ENCODE measurements around the gene SHROOM4. TPM values are rescaled to one million over a fixed set of nuclear protein-coding genes. Genes with fewer than 3 reads are reported as not detected.
A peak's percentile ranks its signal among the peaks of the same experiment; 100 is the strongest.

The SHROOM4 gene
- total and polyA plus RNA-seq, 11 donors = 7.1 to 25.5 (median 10.8) TPM

DNA sequence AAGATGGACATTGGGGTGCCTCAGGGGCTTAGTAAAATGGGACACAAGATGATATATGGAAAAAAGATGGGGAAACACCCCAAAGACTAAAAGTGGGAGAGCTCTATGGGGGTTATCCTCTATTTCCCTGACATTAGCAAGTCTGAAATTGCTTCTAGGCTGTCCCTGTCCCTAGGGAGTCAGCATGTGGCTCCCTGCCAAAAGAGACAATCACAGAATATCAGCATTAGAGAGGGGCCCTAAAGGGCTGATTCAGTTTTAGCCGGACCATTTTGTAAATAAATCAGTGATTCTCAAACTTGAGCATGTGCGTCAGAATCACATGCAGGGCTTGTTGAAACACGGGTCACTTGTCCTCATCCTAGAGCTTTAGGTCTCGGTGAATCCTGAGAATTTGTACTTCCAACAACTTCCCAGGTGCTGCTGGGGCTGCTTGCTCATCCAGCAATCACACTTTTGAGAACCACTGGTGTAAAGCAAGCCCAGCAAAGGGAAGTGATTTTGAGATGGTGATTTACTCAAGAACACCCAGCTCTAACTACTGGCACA, 178.1 kb downstream of the SHROOM4 start:
- Histone ChIP-seq H3K27ac (peak overlapping the region in 1 of 12 donors; percentile 12), H3K9me3 (no peaks in the 10 kb centered on the region), H3K4me1 (peaks cover 0 to 16% (median 2%) of the 10 kb centered on the region in 12 donors), H3K4me3 (no peak overlapping the region), H3K27me3 (no peaks in the 10 kb centered on the region), H3K36me3 (peaks cover 0 to 19% (median 0%) of the 10 kb centered on the region in 9 donors)
- TF ChIP-seq CTCF (IDR thresholded peaks at IDR 0.05) = no peak
- TF ChIP-seq POLR2A (IDR thresholded peaks at IDR 0.05) = no peak
- WGBS, 4 donors = 44 to 67% (median 58%) methylated on average over 4 of the region's 4 CpGs
- intact Hi-C loops (cut with DNase I) = no loop called here
- no peak for ATAC-seq
- peak in 3 of 5 donors; percentile 28 to 47 (median 46) for DNase-seq

DNA sequence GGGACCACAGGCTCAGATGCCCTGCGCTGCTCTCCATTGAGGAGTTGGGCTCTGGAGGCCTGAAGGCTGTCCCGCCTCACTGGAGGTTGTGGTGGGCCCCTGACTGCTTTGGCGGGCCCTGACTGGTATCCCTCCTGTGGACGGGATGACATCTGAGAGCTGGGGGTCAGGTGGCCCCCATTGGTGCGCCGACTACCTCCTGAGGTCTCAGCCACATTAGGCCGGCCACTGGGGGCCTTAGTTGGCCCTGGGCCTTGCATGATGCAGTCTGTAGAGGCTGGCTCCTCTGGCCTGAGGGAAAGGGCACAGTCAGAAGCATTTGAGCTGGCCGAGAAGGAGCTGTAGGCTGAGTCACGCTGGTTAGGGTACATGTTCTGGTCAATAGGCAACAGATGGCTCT, 178.8 kb downstream of the SHROOM4 start:
- no peak for DNase-seq
- no peak overlapping the region for H3K27ac ChIP-seq
- 76 to 94% (median 86%) methylated on average over 6 to 9 of the region's 9 CpGs for WGBS, 4 donors
- intact Hi-C loops (cut with DNase I) = no loop called here
- no peak for ATAC-seq
- H3K4me1 ChIP-seq = peaks cover 0 to 16% (median 2%) of the 10 kb centered on the region in 12 donors
- TF ChIP-seq CTCF (IDR thresholded peaks at IDR 0.05) (no peak), POLR2A (IDR thresholded peaks at IDR 0.05) (no peak)
- H3K9me3 ChIP-seq = no peaks in the 10 kb centered on the region
- no peak overlapping the region for H3K4me3 ChIP-seq
- H3K36me3 ChIP-seq = peaks cover 0 to 19% (median 0%) of the 10 kb centered on the region in 9 donors
- no peaks in the 10 kb centered on the region for H3K27me3 ChIP-seq

DNA sequence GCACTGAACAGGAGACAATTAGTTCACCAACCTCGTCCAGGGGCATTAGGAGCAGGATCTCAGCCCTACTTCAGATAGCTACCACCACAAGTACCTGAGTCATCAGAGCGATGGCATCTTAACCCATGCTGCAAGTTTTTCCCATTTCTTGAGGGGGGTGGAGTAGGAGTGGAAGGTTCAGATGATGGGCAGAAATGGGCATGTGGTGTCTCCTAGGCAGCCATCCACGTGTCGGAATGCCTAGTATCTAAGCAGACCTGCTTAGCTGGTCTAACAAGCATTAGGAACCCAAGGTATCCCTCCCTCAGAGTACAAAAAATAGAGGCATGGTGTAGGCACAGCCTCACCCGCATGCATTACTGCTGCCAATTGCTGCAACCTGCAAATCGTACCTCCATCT, 184.2 kb downstream of the SHROOM4 start:
- whole genome bisulfite sequencing, 4 donors = 59 to 85% (median 69%) methylated on average over 6 of the region's 6 CpGs

DNA sequence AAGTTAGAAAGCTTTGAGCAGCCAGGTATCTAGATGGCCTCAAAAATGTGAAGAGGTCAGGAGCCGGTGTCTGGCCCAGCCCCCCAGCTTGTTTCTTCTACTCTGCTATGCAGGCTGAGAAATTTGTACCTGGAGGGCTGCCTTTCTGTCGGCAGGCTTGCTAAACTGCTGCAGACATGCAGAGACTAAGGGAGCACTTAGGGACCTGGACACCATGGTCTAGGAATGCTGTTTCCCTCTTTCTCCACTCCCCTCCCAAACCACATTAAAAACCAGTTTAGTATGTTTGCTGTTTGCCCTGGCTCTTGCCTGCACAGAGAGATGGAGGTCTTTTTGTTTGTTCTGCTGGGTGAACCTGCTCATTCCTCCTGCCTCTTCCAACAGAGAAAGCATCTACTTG, 186.3 kb downstream of the SHROOM4 start:
- TF ChIP-seq POLR2A (IDR thresholded peaks at IDR 0.05) (no peak), CTCF (IDR thresholded peaks at IDR 0.05) (no peak)
- no peak for DNase-seq
- Histone ChIP-seq H3K27me3 (no peaks in the 10 kb centered on the region), H3K9me3 (no peaks in the 10 kb centered on the region), H3K4me3 (no peak overlapping the region), H3K27ac (peak overlapping the region in 1 of 12 donors; percentile 28), H3K4me1 (peaks cover 0 to 16% (median 0%) of the 10 kb centered on the region in 12 donors), H3K36me3 (peaks cover 0 to 7% (median 0%) of the 10 kb centered on the region in 9 donors)
- 36 to 57% (median 47%) methylated on average over 2 of the region's 2 CpGs for WGBS, 4 donors
- ATAC-seq = no peak
- intact Hi-C loops (cut with DNase I) = no loop called here

More for the DNA sequence above, 184.2 kb downstream of the SHROOM4 start:
- no peak for TF ChIP-seq CTCF (IDR thresholded peaks at IDR 0.05)
- TF ChIP-seq POLR2A (IDR thresholded peaks at IDR 0.05) = no peak
- H3K36me3 ChIP-seq = peaks cover 0 to 14% (median 0%) of the 10 kb centered on the region in 9 donors
- H3K4me1 ChIP-seq = peaks cover 0 to 16% (median 0%) of the 10 kb centered on the region in 12 donors
- H3K9me3 ChIP-seq = no peaks in the 10 kb centered on the region
- no peak overlapping the region for H3K27ac ChIP-seq
- intact Hi-C loops (cut with DNase I) = no loop called here
- H3K27me3 ChIP-seq = no peaks in the 10 kb centered on the region
- DNase-seq = no peak
- no peak overlapping the region for H3K4me3 ChIP-seq
- ATAC-seq = no peak
